Activated gamma-delta T cell treated with anti-CD3 and anti-CD28 coated beads, Interleukin-2, amount 50 U/mL, for 16 hours (primary cell): ENCODE results near the gene PROZ.

Source experiments
- DNase-seq: peaks from one replicate; pipeline ENCODE4 v3.0.0-alpha.2; 2020; ENCODE audit warnings: low read depth

Gene PROZ

DNA sequence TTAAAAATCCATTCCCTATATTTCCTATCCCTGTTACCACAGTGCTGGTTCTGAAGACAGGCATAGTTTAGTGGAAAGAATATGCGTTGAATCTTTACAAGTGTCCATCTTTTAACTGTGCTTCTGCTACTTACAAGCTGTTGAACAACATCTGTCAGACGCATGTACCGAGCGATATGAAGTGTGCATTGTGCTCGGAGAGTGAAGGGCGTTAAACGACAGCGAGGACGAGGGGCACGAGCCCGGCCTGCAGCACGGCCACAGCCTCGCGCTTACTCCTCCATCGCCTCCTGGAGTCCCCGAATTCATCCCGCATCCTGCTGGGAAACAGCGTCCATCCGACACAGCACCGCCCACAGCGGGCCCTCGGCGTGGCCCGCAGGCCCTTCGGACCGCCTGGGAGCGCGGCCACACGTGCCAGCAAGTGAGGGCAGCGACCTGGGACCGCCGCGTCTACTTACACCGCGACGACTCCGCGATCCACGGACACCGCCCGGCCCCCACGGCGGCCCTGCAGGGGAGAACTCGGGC is 49.5 kb downstream of the PROZ start:
- no peak for DNase-seq

DNA sequence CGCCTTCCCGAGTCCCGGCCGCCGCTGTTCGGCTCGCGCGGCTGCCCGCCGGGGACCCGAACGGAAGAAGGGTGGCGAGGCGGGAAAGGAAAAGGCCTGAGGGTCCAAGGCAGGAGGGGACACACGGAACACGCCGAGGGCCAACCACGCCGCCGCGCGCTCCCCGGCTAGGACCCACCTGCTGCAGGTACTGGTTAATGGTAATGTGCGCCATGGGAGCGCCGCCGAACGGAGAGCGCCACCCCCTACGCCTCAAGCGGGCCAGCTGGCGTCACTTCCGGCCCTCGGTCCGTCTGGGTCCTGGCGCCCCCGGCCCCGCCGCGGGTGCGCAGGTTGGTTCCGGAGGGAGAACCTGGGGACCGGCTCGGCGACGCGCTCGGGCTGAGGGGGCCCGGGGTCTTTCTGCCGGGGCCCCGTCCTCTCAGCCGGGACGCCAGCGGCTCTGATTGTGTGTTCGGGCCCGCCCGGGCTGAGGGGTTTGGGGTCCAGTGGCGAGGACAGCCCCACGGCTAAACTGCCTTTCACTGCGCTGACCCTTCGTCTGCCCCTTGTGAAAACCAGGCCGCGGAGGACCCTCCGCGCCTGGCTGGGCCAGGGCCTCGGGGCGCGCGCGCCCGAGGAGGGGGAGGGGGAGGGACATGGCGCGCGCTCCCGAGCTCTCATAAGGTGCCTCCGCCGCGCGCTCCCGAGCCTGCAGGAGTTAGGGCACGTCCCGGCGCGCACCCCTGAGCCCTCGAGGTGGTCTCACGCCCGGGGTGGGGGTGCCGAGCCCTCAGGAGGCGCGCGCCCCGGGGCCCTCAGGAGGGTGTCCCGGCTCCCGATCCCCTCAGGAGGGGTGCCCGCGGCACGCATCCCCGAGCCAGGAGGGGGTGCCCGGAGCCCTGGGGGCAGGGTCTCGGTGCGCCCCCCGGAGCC is 50.2 kb downstream of the PROZ start, which contains the start of gene PCID2:
Gene PCID2, minus strand, starts transcription at position 249 of the 915 bp plus-strand sequence. Its CDS starts 35 bp downstream, at position 214.
- DNase-seq: peak; percentile 86

DNA sequence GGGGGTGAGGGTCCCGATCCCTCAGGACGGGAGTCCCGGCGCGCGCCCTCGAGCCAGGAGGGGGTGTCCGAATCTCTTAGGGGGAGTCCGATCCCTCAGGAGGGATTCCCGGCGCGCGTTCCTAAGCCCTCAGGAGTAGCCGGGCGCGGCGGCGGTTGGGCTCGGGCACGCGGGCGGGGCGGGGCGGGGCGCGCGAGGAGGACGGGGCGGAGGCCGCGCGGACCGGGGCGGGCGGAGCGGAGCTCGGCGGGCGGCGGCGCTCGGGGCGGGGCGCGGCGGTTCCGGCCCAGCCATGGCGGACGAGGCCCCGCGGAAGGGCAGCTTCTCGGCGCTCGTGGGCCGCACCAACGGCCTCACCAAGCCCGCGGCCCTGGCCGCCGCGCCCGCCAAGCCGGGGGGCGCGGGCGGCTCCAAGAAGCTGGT is 50.9 kb downstream of the PROZ start, which contains the start of gene CUL4A:
Gene CUL4A, plus strand, starts transcription at position 278 of the 423 bp plus-strand sequence. Its CDS starts 15 bp downstream, at position 293.
- DNase-seq: peak; percentile 54

DNA sequence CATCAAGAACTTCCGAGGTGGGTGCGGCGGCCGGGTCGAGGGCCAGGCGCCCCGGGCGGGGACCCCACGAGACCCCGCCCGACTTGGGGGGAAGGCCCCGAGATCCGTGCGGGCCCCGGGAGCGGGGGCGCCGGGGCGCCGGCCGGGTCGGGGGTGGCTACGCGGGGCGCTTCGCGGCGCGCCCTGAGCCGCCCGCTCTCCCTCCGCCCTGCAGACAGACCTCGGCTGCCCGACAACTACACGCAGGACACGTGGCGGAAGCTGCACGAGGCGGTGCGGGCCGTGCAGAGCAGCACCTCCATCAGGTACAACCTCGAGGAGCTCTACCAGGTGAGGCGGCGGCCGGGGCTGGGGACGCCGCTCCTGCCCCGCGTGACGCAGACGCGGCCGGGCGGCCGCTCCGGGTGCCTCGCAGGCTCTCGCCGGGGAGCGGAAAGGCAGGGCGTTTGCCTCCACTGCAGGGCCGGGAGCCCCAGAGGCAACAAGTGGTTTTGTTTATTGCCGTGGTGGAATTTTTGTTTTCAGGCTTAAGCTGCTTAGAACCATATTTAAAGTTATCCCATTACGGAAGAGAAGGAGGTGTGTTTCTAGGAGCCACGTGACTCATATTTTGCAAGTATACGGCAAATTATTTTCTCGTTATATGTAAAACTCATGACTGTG is 51.4 kb downstream of the PROZ start:
- DNase-seq: peak; percentile 51

DNA sequence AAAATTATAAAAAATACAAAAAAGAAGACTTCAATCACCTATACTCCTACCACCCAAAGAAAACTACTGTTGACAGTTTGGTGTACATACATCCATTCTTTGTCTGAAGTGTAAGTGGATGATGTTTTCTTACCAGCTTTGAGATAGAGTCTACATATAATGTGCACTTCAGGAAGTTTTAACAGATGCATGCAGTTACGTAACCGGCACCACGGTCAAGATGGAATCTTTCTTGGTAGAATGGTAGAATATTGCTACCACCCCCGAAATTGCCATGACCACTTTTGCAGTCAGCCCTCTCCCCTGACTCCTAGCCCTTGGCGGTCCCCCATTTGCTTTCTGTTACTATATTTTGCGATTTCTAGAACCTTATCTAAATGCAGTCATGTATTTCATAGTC is 52.4 kb downstream of the PROZ start:
- DNase-seq: no peak

DNA sequence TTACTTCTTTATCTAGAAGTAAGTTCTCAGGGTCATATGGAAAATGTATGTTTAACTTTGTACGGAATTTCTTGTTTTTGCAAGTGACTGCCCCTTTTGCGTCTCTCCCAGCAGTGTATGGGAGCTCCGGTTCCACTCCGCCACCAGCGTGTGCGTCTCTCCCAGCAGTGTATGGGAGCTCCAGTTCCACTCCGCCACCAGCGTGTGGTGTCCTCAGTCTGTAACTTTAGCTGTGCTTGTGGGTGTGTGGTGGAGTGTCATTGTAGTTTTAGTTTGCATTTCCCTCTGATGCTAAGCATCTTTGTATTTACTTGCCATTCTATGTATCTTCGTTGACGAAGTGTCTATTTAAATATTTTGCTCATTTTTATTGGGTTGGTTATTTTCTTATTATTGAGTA is 53.3 kb downstream of the PROZ start:
- no peak for DNase-seq

DNA sequence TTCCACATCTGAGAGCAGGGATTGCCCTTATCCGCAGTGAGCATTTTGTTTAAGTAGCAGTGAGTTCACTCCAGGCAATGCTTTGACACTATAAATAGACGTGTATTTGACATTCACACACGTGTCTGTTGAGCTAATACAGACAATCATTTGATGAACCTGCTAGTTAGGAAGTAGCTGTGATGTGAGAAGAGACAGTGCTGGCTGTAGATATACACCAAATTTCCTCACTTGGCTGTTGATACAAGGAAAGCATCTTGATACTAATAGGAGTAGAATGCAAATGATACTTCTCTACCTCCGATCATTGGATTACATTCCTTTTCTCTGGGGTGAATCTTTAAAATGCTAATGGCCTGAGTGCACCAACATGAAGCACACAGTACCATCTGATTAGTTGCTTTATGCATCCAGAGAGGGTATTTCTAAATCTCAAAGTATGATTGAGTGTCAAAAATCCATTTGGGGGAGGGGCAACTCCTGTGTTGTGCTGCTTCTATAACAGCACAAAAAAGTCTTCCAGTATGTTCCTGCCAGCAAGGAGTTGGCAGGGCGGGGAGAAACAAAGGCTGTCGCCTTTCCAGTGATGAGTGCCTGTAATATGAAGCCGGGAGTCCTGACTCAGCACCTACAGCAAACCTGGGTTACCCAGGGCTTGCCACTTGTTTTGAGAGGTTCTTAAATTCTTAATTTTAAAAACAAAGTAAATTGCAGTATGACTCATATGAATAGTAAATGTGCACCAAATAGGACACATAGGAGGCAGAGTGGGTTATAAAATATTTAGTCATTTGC is 58.0 kb downstream of the PROZ start:
- DNase-seq: no peak

DNA sequence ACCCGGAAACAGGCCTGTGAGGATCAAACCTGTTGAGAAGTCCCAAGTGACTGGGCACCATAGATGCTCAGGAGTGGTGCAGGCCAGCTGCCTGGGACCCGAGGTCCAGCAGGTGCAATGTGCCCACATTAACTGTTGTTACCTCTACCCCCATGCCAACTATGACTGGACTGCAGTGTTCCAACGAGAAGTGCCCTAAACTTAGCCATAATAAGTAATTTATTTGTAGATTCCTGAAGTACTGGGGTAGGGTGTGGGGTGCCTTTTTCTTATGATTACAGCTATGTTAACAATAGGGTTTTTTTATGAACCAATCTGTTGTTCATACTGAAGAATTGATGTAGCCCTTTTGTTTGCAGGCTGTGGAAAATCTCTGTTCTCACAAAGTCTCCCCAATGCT is 60.1 kb downstream of the PROZ start:
- no peak for DNase-seq

DNA sequence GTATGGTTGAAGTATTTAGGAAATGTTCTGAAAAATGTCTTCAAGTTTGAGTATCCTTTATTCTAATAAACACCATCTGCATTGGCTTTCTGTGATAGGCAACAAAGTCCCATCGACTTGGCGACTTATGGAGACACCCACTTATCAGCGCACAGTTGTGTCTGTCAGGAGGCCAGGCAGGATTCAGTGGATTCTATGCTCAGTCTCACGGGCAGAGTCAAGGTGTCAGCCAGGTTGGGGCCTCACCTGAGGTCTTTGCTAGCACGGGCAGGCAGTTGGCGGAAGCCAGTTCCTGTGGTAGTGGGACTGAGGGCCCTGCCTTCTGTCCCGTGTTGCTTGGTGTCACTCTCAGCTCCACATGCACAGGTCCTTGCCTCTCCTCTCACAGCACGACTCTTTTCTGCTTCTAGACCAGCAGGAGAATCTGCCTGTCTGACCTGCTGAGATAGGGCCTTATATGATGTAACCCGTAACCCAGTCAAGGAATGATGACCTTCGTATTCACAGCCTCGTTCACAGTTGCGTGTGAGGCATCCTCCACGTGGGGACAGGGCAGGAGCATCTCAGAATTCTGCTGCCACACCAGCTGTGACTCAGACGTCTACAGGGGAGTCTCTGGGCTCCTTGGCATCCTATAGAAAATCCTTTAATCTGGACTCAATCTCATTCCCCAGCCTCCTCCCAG is 61.0 kb downstream of the PROZ start:
- DNase-seq: no peak

DNA sequence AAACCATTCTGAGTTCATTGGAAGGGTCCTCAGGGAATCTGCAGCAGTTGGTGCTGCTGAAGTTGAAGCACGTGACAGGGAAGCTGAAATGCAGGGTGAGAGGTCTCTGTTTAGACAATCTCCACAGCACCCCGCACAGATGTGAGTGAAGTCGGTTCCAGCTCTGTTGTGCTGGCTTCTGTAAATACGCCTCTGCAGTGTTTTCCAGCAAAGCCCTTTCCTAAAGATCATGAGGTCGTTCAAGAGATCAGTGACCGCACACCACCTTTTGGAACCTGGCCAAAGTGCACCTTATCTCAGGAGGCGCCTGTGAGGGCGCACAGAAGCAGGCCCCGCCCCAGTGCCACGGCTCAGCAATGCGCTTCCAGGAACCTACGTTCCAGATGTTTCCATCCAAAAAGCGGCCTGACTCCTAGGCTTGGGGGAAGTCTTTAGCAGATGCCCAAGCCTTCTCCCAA is 61.7 kb downstream of the PROZ start:
- DNase-seq: no peak

DNA sequence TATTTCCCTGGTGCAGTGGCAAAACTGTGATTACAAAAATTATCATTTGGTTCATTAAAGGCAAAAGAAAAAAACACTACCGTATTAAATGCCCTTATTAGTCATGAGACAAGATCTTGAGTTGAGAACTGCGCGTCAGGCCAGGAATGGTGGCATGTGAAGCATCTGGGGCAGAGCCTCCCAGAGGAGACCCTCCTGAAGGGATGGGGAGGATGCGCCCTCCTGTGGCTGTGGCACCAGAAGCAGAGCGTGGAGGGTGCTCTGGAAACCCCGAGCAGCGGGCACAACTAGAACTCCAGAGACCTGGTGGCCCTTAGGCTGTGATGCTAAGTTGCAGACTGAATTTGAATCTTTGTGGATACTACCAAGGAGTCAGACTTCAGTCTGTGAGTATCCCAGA is 62.4 kb downstream of the PROZ start:
- no peak for DNase-seq
